NCI-H524 treated with DMSO at 0.1 percent for 48 hours (cell line): Measurements from ENCODE around the gene CCDC93.
"Not testable (repeated sequence)": the region's sequence is repeated elsewhere in the genome, so short reads cannot be mapped to it uniquely, and the experiment has no call there.

ENCODE experiments used
- DNase-seq: peaks from one replicate; lab custom pipeline; 2025; lab: John Stamatoyannopoulos, UW

CCDC93 gene

DNA sequence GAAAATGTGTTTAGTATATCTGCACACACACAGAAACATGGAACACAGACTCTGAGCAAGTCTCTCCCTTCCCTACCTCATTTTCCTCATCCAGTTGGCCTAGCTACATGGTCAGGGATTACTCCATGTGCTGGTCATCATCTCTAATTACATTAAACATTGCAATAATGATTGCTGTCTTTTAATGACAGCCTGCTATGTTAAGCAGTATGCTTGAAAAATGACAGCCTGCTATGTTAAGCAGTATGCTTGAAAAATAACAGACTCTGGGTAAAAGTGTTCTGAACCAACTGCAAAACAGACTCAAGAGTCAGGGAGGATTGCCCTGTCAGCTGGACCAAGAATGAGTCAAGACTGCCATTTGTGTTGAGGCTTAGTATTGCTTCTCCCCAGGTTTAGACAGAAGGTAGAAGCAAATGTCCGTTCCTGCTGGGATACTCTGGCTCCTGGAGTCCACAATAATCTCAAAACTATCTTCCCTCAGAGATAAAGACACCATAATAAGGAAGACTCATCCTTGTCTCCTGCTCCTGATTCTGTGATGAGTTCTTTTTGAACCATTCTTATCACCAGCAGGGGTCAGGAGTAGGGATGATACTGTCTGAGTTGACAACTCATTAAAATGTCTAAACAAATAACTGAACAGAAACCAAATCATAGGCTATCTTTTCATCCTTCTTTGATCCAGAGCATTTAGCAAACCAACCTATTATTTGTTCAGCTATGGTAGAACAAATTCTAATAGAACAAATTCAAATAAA lies 57.7 kb downstream of the CCDC93 start:
- no peak for DNase-seq

DNA sequence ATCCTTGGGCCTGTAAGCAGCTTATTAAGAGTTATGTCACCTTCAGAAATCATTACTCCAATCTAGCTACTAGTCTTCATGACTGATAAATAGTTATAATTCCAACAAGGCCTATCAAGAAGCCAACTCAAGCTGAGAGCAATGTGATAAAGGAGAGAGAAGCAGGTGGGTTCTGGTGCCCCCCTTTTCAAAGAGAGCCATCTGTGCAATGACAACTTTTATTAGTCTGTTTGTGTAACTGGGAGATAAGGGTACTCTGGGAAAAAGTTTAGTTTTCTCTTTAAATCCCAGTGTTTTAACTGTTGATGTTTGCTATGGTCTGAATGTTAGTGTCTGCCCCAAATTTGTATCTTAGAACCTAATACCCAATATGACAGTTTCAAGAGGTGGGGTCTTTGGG lies 60.6 kb downstream of the CCDC93 start:
- DNase-seq = no peak

DNA sequence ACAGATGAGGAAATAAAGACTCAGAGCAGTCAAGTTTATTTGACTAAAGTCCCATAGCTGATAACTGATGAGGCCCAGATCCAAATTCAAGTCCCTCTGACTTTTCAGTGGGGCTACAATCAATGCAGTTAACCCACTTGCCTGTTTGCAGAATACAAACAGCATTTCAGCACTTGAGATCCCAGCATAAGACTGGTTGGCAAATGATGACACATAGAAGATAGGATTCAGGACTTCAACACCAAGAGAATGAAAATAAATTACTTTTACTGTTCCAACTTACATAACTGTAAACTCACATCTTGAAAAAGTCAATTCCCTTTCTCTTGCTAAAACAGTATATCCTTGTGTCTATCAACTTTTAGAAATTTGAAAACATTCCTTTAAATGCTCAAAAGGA lies 61.2 kb downstream of the CCDC93 start:
- DNase-seq = no peak

DNA sequence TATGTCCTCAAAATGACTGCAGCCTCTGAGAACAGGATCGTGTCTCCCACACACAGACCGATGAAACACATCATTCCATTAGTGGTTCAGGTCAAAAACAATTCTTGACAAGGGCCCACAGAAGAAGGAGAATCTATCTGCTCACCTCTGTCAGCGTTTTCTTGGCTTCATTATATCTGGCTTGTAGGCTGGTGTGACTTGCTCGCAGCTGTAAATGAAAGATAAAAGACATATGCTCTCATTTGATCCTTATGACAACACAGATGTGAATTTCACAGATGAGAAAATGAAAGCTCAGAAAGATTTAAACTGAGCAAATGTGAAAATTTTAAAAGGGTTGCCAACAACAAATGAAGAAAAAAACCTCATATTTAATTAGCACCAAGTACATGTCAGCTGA lies 61.6 kb downstream of the CCDC93 start:
- no peak for DNase-seq

DNA sequence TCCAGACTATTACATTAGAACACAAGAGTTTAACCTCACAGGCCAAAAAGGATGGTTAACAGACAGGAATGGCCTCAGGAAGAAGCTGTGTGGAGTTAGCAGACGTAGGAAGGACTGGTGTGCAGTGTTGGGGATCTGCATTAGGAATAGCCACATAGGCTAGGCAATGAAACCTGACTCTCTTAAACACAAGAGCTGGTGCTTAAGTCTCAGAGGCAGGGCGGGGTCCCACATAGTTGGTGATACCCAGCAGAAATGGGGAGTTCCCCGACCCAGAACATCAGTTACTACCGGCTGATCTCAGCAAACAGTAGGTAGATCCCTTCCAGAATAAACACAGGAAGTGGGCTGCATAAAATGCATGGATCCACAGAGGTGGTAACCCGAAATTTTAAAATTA lies 64.1 kb downstream of the CCDC93 start:
- no peak for DNase-seq

DNA sequence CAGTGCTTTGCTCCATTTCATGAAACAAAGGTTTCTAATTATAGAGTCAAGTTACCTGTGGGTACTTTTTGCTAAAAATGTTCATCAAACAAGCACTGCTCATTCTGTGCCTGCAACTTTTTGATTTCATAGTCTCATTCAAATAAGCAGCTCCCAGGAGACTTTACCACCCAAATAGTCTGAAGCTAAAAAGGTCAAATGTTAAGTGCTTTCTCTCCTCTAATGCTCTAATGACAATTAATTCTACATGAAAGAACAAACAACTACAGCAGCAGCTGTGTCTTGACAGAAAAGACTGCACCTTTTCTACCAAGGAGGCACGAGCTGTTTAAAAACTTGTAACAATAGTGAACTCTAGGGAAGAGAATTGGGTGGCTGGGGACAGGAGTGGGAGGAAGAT lies 65.3 kb downstream of the CCDC93 start:
- no peak for DNase-seq

DNA sequence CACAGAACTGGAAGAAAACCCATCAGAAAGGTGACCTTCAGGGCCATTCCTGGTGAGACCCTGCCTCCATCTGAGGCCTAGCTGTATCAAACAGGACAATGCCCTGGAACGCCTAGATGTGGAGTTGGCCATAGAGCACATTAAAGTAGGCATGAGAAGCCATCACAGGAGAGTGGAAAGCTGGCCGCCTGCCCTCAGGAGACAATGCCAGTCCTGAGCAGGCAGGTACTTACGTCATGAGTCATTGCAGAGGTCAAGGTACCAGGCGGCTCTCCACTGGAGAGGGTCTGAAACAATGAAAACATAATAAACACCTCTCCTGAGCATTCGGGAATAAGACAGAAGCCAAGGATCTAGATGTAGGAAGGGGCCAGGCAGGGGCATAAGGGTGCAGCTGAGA lies 68.6 kb downstream of the CCDC93 start:
- no peak for DNase-seq

DNA sequence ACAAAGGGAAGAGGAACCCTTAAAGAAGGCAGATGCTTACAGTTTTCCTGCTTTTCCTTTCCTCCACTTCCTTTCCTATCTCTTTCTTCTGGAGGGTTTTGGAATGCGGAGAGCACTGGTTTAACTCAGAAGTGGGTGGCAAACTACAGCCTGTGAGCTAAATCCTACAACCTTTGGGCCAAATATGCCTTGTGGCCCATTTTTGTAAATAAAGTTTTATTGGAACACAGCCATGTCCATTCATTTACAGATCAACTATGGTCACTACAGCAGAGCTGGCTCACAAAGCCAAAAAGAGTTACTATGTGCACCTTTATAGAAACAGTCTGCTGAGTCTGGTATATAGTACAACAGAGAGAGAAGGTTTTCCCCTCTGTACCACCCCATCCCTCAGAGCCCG lies 69.1 kb downstream of the CCDC93 start:
- DNase-seq = no peak

DNA sequence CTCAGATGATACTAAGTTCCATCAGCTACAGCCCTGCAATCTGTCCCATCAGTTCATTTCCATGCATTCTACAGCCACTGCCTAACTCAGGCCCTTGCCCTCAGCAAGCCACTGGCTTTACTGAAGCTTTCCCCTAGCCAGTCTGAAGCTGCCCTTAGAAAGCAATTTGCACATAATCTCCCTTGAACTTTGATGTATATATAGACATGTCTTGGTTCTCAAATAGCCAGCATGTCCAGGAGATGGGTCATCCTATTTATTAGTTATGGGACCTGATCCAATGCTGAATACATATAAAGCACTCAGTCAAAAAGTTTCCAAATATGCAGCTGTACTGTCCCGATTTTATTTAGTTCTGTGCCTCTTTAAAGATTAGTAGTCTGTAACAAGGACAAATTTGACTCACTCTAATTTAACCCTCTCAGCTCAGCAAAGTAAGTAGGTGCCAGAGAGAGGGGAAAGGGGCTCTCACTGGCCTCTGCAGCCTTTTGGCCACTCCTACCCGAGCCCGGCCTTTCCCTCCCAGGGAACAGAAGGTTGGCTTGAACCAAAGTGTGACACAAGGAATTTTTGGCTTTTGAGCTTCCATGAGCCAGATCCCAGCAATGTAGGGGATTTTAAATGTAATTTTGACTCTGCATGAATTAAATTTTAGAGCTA lies 70.7 kb downstream of the CCDC93 start:
- DNase-seq = no peak

DNA sequence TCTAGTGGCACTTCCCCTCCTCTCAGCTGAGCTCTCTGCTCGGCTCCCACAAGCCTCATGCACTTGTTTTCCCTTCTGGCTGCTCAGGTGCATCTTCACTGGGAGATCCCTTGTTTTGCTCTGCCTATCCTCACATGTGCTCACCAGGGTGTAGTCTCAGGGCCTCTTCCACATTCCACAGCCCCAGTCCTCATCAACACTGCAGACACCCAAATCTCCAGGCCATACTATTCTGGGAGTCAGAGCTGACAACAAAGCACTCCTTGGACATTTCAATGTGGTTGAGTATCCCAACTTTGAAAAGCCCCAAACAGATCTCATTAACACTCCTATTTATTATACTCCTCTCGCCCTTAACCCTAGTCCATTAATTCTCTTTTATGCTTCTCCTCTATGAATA lies 71.3 kb downstream of the CCDC93 start:
- no peak for DNase-seq

DNA sequence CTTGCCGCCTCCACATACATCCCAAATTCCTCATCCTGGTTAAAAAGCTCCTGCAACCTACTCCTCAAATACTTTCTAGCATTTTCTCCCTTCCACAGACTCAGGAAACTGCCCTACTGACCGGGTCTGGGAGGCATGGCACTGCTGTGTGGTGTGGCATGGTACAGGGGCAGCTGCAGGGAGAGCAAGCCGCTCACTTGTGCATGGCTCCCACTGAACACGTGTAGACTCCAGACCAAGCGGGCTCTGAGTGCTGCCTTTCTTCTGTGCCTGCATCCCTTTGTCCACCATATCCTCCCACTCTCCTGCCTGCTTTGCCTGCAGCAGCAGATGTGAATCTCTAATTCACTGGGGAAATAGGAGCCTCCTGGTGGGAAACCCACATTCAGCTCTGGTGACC lies 72.2 kb downstream of the CCDC93 start:
- no peak for DNase-seq

DNA sequence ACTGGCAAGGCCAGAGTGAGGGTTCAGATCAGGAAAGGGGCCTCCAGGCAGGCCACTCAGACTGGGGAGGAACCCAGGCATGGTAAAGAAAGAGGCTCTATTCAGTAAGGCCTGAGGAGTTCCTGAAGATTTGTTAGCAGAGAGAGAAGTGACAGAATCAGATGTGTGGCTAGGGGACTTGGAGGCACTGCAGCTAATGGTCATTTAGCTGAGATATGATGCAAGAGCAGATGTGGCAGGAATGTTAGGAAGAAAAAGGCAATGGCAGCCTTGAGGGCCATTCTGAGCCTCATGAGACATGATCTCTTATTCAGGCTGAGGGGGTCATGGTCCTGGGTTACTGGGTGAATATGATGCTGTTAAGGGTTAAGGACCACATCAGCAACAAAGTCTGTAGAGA lies 73.4 kb downstream of the CCDC93 start:
- DNase-seq = no peak

DNA sequence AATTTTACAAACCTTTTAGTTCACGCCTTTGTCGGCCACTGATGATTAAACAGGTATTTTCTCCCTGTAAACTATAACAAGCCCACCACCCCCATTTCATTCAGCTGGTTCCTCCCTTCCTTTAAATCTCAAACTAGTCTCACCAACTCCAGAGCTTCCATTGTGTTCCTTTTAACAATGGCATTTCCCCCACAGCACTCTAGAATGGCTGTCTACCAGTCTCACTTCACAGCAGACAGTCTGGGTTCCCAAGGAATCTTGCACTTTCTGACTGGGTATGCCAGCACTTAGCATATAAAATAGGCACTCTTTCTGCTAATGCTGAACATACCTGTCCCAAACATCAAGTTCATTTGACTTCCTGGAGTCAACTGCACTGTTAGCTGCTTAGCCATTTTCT lies 75.3 kb downstream of the CCDC93 start:
- DNase-seq = no peak

DNA sequence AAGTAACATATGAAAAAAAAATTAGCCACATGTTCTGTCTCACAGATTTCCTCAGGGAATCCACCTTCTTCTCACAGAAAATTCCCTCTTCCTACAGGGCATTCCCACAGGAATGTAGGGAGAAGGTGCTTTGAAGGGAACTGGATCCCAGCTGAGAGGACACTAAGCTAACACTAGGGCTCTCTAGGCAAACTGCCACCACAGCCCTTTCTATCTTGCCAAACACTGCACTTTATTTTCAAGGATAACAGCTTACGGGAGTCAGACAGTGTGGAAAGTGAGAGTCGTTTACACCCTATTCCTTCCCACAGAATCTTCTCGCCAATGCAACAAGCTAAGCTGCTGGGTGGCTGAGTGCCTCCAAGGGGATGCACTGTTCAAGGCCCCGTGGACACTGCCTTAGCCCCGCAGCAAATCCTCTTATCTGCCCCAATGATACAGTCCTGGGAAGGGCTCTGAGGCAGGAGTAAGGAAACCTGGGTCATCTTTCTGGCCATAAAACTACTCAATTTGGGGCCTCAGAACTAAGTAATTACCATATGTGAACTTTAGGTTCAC lies 76.9 kb downstream of the CCDC93 start:
- no peak for DNase-seq

DNA sequence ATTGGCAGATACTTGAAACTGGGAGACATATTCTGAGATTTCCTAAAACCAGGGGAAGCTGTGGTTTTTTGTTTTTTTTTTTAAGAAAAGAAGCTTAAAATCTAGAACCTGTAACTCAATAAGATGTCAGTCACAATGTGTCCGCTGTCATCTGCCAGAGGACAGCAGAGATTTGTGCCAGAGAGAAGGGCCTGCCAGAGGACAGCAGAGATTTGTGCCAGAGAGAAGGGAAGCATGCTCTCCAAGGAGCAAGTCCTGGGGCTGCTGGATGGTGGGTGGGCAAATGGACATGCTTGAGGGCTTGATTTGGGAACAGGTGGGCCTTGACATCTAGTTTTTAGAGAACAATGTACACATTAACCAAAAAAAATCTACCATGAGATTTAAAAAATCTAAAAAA lies 77.9 kb downstream of the CCDC93 start:
- no peak for DNase-seq

DNA sequence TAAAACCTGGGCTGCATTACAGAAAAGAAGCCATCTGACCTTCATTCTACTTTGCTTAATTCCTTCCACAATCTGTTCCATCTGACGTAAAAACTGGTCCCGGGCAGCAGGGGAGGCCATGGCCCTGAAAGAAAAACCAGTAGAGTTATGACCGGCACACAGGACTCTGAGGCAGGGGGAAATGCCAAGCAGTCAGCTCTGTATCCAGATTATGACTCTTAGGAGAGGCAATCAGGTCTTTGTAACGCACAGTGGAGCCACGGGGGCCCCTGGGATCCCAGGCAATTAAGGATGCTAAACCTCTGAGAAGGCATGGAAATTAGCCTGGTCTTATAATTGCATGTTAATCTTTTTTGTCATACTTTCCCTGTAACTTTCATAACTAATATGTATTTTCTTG lies 78.4 kb downstream of the CCDC93 start:
- DNase-seq = no peak

DNA sequence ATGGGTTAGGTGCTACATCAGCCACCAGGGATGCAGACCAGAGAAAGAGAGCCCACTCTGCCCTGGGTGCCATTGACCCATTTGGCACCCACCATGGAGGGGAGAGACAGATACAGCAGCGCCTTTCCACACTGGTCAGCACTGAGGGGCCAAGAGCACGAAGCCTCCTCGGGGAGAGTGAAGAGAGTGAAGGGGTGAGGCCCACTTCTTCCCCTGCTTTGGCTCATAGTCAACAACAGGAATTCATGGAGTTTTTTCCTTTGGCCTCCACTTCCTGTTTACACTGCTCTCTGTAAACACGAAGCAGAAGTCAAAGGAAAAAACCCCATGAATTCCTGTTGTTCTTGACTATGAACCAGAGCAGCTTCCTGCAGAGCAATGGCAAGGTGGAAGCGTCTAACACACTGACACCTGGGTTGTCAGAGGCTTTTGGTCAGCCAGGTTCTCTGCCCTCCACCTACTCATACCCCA lies 80.0 kb downstream of the CCDC93 start:
- no peak for DNase-seq

DNA sequence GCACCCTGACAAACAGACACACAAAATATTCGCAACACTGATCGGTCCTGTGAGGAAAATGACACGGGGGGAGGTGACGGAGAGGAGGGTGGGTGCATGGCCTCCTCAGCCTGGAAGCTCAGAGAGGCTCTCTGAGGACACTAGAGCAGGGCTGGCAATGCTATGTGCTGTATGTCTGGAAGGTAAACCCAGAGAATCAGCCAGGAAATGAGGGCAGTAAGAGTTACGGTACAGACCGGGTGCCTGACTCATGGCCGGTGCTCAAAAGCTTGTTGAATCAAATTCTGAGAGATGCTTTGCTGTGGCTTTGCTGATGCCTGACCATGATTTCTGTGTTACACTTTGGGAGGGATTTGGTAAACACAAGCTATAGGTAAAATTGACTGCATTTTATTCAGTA lies 81.9 kb downstream of the CCDC93 start:
- no peak for DNase-seq

DNA sequence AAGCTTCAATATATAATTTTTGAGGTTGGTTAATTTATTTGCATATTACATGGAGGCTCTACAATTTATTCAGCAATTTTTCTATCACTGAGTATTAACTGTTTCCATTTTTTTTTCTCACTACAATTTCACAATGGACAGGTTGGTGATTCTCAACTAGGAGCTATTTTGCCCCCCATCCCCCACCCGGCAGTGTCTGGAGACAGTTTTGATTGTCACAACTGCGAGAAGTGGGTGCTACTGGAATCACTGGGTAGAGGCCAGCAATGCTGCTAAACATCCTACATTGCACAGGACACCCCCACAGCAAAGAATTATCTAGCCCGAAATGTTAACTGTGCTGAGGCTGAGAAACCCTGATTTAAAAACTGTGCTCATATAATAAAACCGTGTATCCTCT lies 82.6 kb downstream of the CCDC93 start:
- no peak for DNase-seq

DNA sequence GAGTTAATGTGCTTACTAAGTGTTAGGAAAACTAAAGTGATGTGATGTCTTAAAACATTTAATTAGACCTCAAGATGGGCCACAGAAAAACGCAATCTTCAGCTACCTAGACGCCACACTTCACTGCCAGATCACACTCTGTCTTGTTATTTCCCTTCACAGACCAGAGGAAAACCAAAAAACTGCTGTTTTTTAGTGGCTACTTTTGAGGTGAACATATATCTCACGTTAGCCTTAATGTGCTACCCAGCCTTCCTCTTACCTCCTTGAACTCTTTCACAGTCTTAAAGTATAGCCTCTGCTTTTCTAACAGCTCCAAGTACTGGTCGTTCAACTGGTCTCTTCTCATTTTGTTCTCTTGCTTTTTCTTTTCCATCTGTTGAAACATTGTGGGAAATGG lies 83.1 kb downstream of the CCDC93 start:
- DNase-seq = no peak

DNA sequence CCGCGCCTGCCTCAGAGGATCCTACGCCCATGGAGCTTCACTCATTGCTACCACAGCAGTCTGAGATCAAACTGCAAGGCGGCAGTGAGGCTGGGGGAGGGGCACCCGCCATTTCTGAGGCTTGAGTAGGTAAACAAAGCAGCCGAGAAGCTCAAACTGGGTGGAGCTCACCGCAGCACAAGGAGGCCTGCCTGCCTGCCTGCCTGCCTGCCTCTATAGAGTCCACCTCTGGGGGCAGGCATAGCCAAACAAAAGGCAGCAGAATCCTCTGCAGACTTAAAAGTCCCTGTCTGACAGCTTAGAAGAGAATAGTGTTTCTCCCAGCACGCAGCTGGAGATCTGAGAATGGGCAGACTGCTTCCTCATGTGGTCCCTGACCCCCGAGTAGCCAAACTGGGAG lies 90.4 kb downstream of the CCDC93 start:
- DNase-seq = not testable (repeated sequence)

DNA sequence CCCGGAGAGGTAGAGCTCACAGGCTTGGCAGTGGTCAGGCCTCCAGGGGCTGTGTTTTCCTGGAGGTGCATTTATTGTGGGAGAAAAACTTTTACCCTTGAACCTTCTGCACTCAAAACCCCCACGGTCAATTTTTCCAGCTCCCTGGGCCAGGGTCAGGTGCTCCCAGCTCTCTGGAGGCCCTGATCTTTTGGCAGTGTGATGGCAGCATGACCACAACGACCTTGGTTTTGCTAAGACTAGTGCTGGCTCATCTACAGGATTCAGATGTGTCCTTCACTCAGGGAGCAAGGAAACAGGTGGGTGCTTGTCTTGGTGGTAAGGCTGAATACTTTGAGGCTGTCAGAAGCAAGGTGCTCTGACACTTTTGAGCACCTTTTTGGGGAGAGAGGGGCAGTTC lies 92.3 kb downstream of the CCDC93 start:
- no peak for DNase-seq

DNA sequence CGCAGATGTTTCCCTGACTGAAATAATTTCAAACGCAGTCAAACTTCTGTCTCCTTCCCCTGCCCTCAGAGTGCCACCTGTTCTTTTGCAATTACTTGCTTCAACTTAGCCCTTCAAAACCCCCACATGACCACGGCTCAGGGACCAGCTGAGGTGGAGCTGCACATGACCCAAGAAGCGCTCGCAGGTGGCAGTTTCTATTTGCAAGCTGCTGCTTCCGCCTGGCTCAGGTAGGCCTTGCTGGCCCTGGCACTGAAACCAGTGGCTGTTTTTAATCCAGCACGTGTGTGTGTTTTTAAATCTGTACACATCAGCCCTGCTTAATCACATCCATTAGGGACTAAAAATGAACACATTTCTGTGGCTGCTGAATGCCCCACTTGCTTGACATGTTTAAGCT lies 95.3 kb downstream of the CCDC93 start:
- no peak for DNase-seq
